Panc1 (cell line): Measurements from ENCODE around the gene SMCO1. TPM values are rescaled to one million over a fixed set of nuclear protein-coding genes. Genes with fewer than 3 reads are reported as not detected.

ENCODE experiments used
- ATAC-seq: fragments of 200-7000 bp; cut with Tn5 transposase; 2 replicates; pipeline ENCODE4 v1.9.1; 2020; ENCODE audit warnings: mild to moderate bottlenecking, moderate library complexity
- BruUV-seq: library from RNA; stranded (reverse); fragments of 400-500 nt; replicated peaks from 2 replicates; lab custom pipeline; 2021; lab: Mats Ljungman, UMichigan
- CTCF ChIA-PET: fragments of 300-600 bp; sonication (Branson Sonifier 250); formaldehyde crosslinking; loops from one replicate; lab custom pipeline; 2022; ENCODE audit warnings: antibody characterized with exemption; lab: Charles Lee
- POLR2A ChIA-PET: fragments of 300-600 bp; sonication (Branson Sonifier 250); formaldehyde crosslinking; loops from one replicate; lab custom pipeline; 2022; ENCODE audit warnings: antibody characterized with exemption; lab: Charles Lee
- DNase-seq: peaks from one replicate; pipeline ENCODE4 v3.0.0-alpha.2; 2010; ENCODE audit warnings: low read depth, low spot score
- H3K27ac ChIP-seq: 2 replicates; pipeline ENCODE4 v1.5.1; 2011; ENCODE audit warnings: mild to moderate bottlenecking, low read length, inconsistent platforms
- H3K27me3 ChIP-seq: fragments of 200-500 bp; sonication (Bioruptor generic); 2 replicates; pipeline ENCODE4 v1.6.0; 2014; ENCODE audit warnings: low read length, inconsistent platforms; ENCODE audit not compliant: control insufficient read depth, insufficient read depth
- H3K36me3 ChIP-seq: fragments of 200-500 bp; sonication (Bioruptor generic); 2 replicates; pipeline ENCODE4 v1.5.1; 2014; ENCODE audit warnings: inconsistent platforms, mild to moderate bottlenecking, low read length, moderate library complexity; ENCODE audit not compliant: control insufficient read depth, insufficient read depth
- H3K4me1 ChIP-seq: 2 replicates; pipeline ENCODE4 v1.5.1; 2011; ENCODE audit warnings: inconsistent platforms, mild to moderate bottlenecking, low read length, moderate library complexity; ENCODE audit not compliant: control insufficient read depth, insufficient read depth
- H3K4me3 ChIP-seq, 2 experiments: 2 replicates each; pipeline ENCODE4 v1.5.1; 2011 to 2012; ENCODE audit warnings: low read depth in 2 of 2, low read length in 2 of 2, mild to moderate bottlenecking in 2 of 2, inconsistent platforms in 1 of 2, moderate library complexity in 1 of 2
- H3K9me3 ChIP-seq: fragments of 200-500 bp; sonication (Bioruptor generic); 2 replicates; pipeline ENCODE4 v1.5.1; 2014; ENCODE audit warnings: low read depth, mild to moderate bottlenecking, inconsistent platforms, low read length, moderate library complexity; ENCODE audit not compliant: control insufficient read depth, insufficient read depth
- POLR2AphosphoS5 ChIP-seq: IDR thresholded peaks from 2 replicates; pipeline ENCODE4 v1.6.1; 2012; ENCODE audit warnings: mild to moderate bottlenecking, low read depth, low read length, moderate library complexity
- SIN3A ChIP-seq: IDR thresholded peaks from 2 replicates; pipeline ENCODE4 v1.6.1; 2012; ENCODE audit warnings: low read depth, mild to moderate bottlenecking, low read length, moderate library complexity, borderline replicate concordance; ENCODE audit not compliant: insufficient read depth
- TCF7L2 ChIP-seq: IDR thresholded peaks from 2 replicates; pipeline ENCODE4 v1.6.1; 2011; ENCODE audit warnings: mild to moderate bottlenecking, low read depth, low read length, inconsistent platforms
- in situ Hi-C: cut with HindIII; loops from 2 replicates; pipeline ENCODE4 v1.10.0; 2016; ENCODE audit warnings: low sequenced_read_pairs, low pct_unique_long_range_greater_than_20kb
- intact Hi-C: fragments of 100-400 bp; cut with micrococcal nuclease; formaldehyde crosslinking; loops from one replicate; pipeline ENCODE4 v1.10.0; 2022; ENCODE audit not compliant: unreplicated experiment
- total RNA-seq: library from RNA; stranded (reverse); gene quantifications from one replicate; pipeline ENCODE4 v1.2.1, GENCODE V29; 2021; ENCODE audit not compliant: unreplicated experiment
- TF ChIP-seq, protein P1 (sequence below), 2 experiments: IDR thresholded peaks; 2 replicates each; pipeline ENCODE4 v1.6.1; 2011 to 2012; ENCODE audit warnings: low read depth in 2 of 2, control low read depth in 1 of 2, low read length in 1 of 2, mild to moderate bottlenecking in 1 of 2, moderate library complexity in 1 of 2; ENCODE audit not compliant: insufficient read depth in 1 of 2
- TF ChIP-seq, protein P2 (sequence below): fragments of 450-650 bp; IDR thresholded peaks from 2 replicates; pipeline ENCODE4 v1.5.1; 2017; ENCODE audit warnings: mild to moderate bottlenecking

SMCO1 gene
- total RNA-seq, 1 experiment from 2014 or later, result not detected

DNA sequence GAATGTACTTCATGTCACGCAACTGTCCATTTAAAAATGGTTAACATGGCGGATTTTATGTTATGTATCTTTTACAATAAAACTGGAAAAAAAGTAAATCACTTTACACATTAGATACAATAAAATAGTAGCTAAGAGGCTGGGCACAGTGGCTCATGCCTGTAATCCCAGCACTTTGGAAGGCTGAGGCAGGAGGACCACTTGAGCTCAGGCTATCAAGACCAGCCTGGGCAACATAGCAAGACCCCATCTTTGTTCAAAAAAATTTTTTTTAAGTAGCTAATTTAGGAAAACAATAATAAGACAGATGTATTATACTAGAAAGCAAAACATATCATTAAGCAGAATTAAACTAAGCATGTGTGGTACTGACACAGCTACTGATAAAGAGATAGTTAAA lies 23.1 kb downstream of the SMCO1 start:
- Histone ChIP-seq H3K4me1 (no peaks in the 10 kb centered on the region), H3K9me3 (no peaks in the 10 kb centered on the region), H3K36me3 (no peaks in the 10 kb centered on the region), H3K27me3 (no peaks in the 10 kb centered on the region), H3K4me3 (no peak overlapping the region), H3K27ac (no peak overlapping the region)
- TF ChIP-seq, protein P1, sequence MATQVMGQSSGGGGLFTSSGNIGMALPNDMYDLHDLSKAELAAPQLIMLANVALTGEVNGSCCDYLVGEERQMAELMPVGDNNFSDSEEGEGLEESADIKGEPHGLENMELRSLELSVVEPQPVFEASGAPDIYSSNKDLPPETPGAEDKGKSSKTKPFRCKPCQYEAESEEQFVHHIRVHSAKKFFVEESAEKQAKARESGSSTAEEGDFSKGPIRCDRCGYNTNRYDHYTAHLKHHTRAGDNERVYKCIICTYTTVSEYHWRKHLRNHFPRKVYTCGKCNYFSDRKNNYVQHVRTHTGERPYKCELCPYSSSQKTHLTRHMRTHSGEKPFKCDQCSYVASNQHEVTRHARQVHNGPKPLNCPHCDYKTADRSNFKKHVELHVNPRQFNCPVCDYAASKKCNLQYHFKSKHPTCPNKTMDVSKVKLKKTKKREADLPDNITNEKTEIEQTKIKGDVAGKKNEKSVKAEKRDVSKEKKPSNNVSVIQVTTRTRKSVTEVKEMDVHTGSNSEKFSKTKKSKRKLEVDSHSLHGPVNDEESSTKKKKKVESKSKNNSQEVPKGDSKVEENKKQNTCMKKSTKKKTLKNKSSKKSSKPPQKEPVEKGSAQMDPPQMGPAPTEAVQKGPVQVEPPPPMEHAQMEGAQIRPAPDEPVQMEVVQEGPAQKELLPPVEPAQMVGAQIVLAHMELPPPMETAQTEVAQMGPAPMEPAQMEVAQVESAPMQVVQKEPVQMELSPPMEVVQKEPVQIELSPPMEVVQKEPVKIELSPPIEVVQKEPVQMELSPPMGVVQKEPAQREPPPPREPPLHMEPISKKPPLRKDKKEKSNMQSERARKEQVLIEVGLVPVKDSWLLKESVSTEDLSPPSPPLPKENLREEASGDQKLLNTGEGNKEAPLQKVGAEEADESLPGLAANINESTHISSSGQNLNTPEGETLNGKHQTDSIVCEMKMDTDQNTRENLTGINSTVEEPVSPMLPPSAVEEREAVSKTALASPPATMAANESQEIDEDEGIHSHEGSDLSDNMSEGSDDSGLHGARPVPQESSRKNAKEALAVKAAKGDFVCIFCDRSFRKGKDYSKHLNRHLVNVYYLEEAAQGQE (IDR thresholded peaks at IDR 0.05; ENCODE audit: insufficient read depth in 1 of 2, low read depth in 2 of 2, low read length in 1 of 2), result no peak
- TF ChIP-seq TCF7L2, result no peak
- TF ChIP-seq SIN3A, result no peak
- TF ChIP-seq, protein P2, sequence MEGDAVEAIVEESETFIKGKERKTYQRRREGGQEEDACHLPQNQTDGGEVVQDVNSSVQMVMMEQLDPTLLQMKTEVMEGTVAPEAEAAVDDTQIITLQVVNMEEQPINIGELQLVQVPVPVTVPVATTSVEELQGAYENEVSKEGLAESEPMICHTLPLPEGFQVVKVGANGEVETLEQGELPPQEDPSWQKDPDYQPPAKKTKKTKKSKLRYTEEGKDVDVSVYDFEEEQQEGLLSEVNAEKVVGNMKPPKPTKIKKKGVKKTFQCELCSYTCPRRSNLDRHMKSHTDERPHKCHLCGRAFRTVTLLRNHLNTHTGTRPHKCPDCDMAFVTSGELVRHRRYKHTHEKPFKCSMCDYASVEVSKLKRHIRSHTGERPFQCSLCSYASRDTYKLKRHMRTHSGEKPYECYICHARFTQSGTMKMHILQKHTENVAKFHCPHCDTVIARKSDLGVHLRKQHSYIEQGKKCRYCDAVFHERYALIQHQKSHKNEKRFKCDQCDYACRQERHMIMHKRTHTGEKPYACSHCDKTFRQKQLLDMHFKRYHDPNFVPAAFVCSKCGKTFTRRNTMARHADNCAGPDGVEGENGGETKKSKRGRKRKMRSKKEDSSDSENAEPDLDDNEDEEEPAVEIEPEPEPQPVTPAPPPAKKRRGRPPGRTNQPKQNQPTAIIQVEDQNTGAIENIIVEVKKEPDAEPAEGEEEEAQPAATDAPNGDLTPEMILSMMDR, result no peak
- no peak for TF ChIP-seq POLR2AphosphoS5
- DNase-seq (no peak), ATAC-seq (no peak)
- intact Hi-C loops, result no loop called here
- in situ Hi-C loops, result no loop called here
- no TSS peak for BruUV-seq
- ChIA-PET CTCF (no interaction called here), POLR2A (no interaction called here)

DNA sequence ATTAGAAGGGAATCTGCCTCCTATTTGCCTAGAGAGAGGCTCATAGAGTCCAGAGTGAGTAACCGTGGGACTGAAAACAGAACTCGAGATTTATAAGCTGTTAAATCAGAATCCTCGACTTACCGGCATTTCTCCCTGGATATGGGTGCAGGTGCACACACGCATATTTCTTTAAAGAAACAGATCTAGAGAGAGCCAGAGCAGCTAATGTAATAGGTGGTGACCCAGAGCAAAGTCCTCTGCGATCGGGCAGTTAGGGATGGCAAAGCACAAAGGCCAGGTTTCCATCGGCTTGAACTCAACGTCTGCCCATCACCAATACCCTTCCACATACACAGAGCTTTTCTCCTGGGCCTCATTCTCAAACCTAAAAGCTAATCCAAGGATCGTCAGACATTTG lies 25.4 kb downstream of the SMCO1 start:
- no peak overlapping the region for H3K27ac ChIP-seq
- peaks cover 9% of the 10 kb centered on the region; the same call in 1 of the 2 replicates for H3K36me3 ChIP-seq
- DNase-seq, result no peak
- H3K4me1 ChIP-seq, result no peaks in the 10 kb centered on the region
- POLR2A ChIA-PET, result no interaction called here
- no TSS peak for BruUV-seq
- CTCF ChIA-PET, result interaction anchor here (0.6 kb wide), 1 partner anchor 1425 kb away, joined by 9 read pairs; no protein-coding TSS in a partner anchor
- in situ Hi-C loops, result no loop called here
- ATAC-seq, result no peak
- intact Hi-C loops, result no loop called here
- H3K4me3 ChIP-seq, result no peak overlapping the region
- no peaks in the 10 kb centered on the region for H3K9me3 ChIP-seq
- TF ChIP-seq, protein P2, result no peak
- TF ChIP-seq SIN3A (no peak), POLR2AphosphoS5 (no peak), TCF7L2 (no peak)
- TF ChIP-seq, protein P1 (IDR thresholded peaks at IDR 0.05; ENCODE audit: insufficient read depth in 1 of 2, low read depth in 2 of 2, low read length in 1 of 2), result no peak
- H3K27me3 ChIP-seq, result no peaks in the 10 kb centered on the region
